SK-N-MC (cell line): Measurements from ENCODE around the gene KAT6B.

Experiments used
- EZH2 ChIP-seq: fragments of 200-600 bp; sonication (generic); IDR thresholded peaks from one replicate; pipeline ENCODE4 v1.6.1; 2017; ENCODE audit warnings: antibody characterized with exemption
- POLR2AphosphoS5 ChIP-seq: IDR thresholded peaks from 2 replicates; pipeline ENCODE4 v1.6.1; 2012; ENCODE audit warnings: mild to moderate bottlenecking, low read depth, low read length, borderline replicate concordance

GRCh38 chr10:74957285-74957961, 131.0 kb downstream of the KAT6B start:
- TF ChIP-seq EZH2 = no peak
- TF ChIP-seq POLR2AphosphoS5 = no peak
